Femur (tissue), 1 donor: ENCODE data around the gene RRBP1.

Experiments
- DNase-seq: peaks from one replicate; pipeline ENCODE4 v3.0.0-alpha.2; 2017

The RRBP1 gene

DNA sequence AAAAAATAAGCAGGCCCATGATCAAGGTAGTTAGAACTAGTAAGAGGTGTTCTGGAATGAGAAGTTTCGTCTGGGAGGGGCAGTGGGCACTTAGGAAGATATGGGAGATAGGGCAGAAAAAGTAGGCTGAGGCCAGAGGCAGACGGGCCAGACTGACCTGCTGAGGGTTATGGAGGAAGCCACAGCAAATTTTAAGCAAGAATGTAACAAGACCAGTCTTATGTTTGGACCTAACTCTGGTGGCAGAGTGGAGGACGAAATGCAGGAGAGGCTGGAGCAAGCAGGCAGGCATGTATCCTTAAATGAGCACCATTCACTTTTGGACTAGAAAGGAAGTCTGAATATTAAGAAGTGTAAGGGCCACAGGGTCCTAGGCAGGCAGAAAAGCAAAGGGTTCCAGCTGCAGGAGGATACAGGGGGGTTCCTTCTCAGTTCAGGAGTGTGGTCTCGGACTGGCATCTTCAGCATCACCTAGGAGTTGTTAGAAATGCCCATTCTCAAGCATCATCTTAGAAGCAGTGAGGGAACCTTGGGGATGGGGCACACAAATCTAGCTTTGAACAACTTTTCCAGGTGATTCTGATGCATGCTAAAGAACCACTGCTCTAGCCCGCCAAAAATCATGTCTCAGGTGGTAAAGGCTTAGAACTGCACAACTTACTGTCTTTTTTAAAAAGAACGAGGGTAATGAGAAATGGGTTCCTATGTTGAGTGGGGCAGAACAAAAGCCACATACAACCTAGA is 113.8 kb downstream of the RRBP1 start:
- no peak for DNase-seq

DNA sequence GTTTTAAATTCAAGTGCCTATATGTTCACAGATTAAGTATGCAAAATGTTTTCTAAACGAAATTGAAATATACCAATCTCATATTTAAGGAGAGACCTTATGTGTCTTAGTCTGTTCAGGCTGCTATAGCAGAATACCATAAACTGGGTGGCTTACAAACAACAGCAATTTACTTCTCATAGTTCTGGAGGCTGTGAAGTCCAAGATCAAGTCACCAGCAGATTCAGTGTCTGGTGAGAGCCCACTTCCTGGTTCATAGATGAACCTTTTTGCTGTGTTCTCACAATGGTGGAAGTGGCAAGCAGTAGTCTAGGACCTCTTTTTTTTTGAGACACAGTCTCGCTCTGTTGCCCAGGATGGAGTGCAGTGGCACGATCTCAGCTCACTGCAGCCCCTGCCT is 115.7 kb downstream of the RRBP1 start:
- no peak for DNase-seq

DNA sequence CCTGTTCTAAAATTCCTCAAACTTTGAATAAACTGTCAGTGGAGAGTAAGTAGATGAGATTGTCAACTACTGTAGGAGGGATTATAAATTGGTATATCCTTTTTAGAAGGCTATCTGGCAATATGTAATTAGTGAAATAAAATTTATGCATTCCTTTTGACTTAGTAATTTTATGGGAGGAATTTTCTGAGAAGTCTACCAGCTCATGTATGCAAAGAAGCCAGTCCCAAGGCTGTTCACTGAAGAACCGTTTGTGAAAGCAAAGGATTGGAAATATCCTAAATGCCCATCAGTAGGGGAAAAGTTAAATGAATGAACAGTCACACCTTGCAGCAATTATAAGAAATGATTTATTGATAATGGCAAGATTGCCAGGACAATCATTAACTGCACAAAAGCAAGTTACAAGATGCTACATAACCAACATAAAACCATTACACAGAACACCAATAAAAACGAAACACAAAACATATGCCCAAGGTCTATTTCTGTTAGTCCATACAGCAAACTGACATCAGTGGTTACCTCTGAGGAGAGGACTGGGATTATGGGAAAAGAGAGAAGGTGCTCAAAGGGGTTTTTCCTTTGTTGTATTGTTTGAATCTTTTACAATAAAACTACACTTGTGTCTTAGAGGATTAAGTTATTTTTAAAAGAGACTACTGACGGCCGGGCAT is 116.7 kb downstream of the RRBP1 start:
- DNase-seq, result no peak
